SK-N-SH (cell line): ENCODE data around the gene WDR87. TPM values are rescaled to one million over a fixed set of nuclear protein-coding genes. Genes with fewer than 3 reads are reported as not detected.

Source experiments
- CTCF ChIA-PET: fragments of 300-600, 350-600 bp; formaldehyde crosslinking; extraction: SDS; loops from one replicate; lab custom pipeline; 2021; lab: Yijun Ruan, JAX
- POLR2A ChIA-PET: fragments of 350-600 bp; sonication (Branson Sonifier 250); formaldehyde crosslinking; extraction: SDS; loops from one replicate; lab custom pipeline; 2020; ENCODE audit warnings: antibody characterized with exemption, inconsistent platforms; lab: Yijun Ruan, JAX
- DNase-seq: peaks from one replicate; pipeline ENCODE4 v3.0.0; 2012
- H2AFZ ChIP-seq: fragments of 200-600 bp; sonication (generic); 2 replicates; pipeline ENCODE4 v1.8.1; 2016; ENCODE audit warnings: antibody characterized with exemption, mild to moderate bottlenecking, low read depth
- H3F3A ChIP-seq: fragments of 200-600 bp; sonication (generic); replicated peaks from 2 replicates; pipeline ENCODE3; 2016; ENCODE audit warnings: antibody characterized with exemption, mild to moderate bottlenecking; ENCODE audit not compliant: insufficient read depth
- H3K27ac ChIP-seq, 2 experiments: fragments of 200-500 bp in 1 of 2; fragments of 200-600 bp in 1 of 2; sonication (Bioruptor generic) in 1 of 2; sonication (generic), shearing (Covaris generic) in 1 of 2; 2 replicates each; pipeline versions ENCODE4 v1.5.1 to v1.6.1; 2014 to 2016; ENCODE audit warnings: low read depth in 2 of 2, inconsistent platforms in 1 of 2, low read length in 1 of 2, mild to moderate bottlenecking in 1 of 2, mixed read lengths in 1 of 2
- H3K27me3 ChIP-seq: fragments of 200-600 bp; sonication (generic), shearing (Covaris generic); 2 replicates; pipeline ENCODE4 v1.6.1; 2016; ENCODE audit warnings: mixed run types; ENCODE audit not compliant: insufficient read depth
- H3K36me3 ChIP-seq, 2 experiments: fragments of 200-500 bp in 1 of 2; fragments of 200-600 bp in 1 of 2; sonication (Bioruptor generic) in 1 of 2; sonication (generic) in 1 of 2; replicated peaks in 1 of 2; 2 replicates each; pipeline versions ENCODE3 to v1.5.1; 2014 to 2016; ENCODE audit warnings: low read length in 1 of 2, mild to moderate bottlenecking in 1 of 2; ENCODE audit not compliant: insufficient read depth in 2 of 2, control insufficient read depth in 1 of 2
- H3K4me1 ChIP-seq, 2 experiments: fragments of 200-500 bp in 1 of 2; fragments of 200-600 bp in 1 of 2; sonication (Bioruptor generic) in 1 of 2; sonication (generic), shearing (Covaris generic) in 1 of 2; 2 replicates each; pipeline versions ENCODE4 v1.5.1 to v1.6.1; 2014 to 2016; ENCODE audit warnings: low read depth in 1 of 2, low read length in 1 of 2, mixed run types in 1 of 2; ENCODE audit not compliant: insufficient read depth in 2 of 2, control insufficient read depth in 1 of 2
- H3K4me2 ChIP-seq: fragments of 200-600 bp; sonication (generic), shearing (Covaris generic); 2 replicates; pipeline ENCODE4 v1.6.1; 2017; ENCODE audit warnings: mixed run types
- H3K4me3 ChIP-seq, 2 experiments: fragments of 200-500 bp in 1 of 2; fragments of 200-600 bp in 1 of 2; sonication (Bioruptor generic) in 1 of 2; sonication (generic), shearing (Covaris generic) in 1 of 2; 2 replicates each; pipeline versions ENCODE4 v1.5.1 to v1.8.1; 2014 to 2016; ENCODE audit warnings: low read depth in 2 of 2, inconsistent platforms in 1 of 2, low read length in 1 of 2, mild to moderate bottlenecking in 1 of 2, mixed read lengths in 1 of 2, moderate library complexity in 1 of 2
- H3K79me2 ChIP-seq: fragments of 200-600 bp; sonication (generic); 2 replicates; pipeline ENCODE4 v1.8.1; 2017; ENCODE audit warnings: mild to moderate bottlenecking; ENCODE audit not compliant: insufficient read depth
- H3K9ac ChIP-seq: fragments of 200-600 bp; sonication (generic); 2 replicates; pipeline ENCODE4 v1.6.1; 2017; ENCODE audit warnings: mixed run types
- H3K9me2 ChIP-seq: fragments of 200-600 bp; sonication (generic); 2 replicates; pipeline ENCODE4 v1.6.1; 2017; ENCODE audit warnings: mixed run types
- H3K9me3 ChIP-seq: fragments of 200-600 bp; sonication (generic); 2 replicates; pipeline ENCODE4 v1.6.1; 2017; ENCODE audit warnings: mixed run types, mild to moderate bottlenecking, moderate library complexity
- H4K20me1 ChIP-seq: fragments of 200-600 bp; sonication (generic); 2 replicates; pipeline ENCODE4 v1.6.1; 2017; ENCODE audit warnings: mild to moderate bottlenecking, mixed run types; ENCODE audit not compliant: insufficient read depth
- EZH2phosphoT487 ChIP-seq: fragments of 200-600 bp; sonication (generic); IDR thresholded peaks from 2 replicates; pipeline ENCODE4 v1.6.1; 2017; ENCODE audit warnings: low read depth, mixed run types, mild to moderate bottlenecking, antibody characterized with exemption, moderate library complexity, borderline replicate concordance
- FOSL2 ChIP-seq: IDR thresholded peaks from 2 replicates; pipeline ENCODE4 v1.4.0; 2012; ENCODE audit warnings: low read depth, mild to moderate bottlenecking, moderate library complexity, borderline replicate concordance
- FOXJ3 ChIP-seq: sonication (generic); formaldehyde crosslinking; IDR thresholded peaks from 2 replicates; pipeline ENCODE4 v1.5.1; 2020; ENCODE audit warnings: mild to moderate bottlenecking, missing genetic modification reagents
- FOXM1 ChIP-seq: IDR thresholded peaks from 2 replicates; pipeline ENCODE4 v1.4.0; 2012; ENCODE audit warnings: low read depth, mild to moderate bottlenecking
- GABPA ChIP-seq: IDR thresholded peaks from 2 replicates; pipeline ENCODE4 v1.4.0; 2012; ENCODE audit warnings: low read depth, mild to moderate bottlenecking
- GATA2 ChIP-seq: sonication (generic); formaldehyde crosslinking; IDR thresholded peaks from 2 replicates; pipeline ENCODE4 v1.5.0; 2020; ENCODE audit warnings: mild to moderate bottlenecking, missing genetic modification reagents
- IRF3 ChIP-seq: fragments of 150-350 bp; IDR thresholded peaks from 2 replicates; pipeline ENCODE4 v1.6.1; 2016; ENCODE audit warnings: mild to moderate bottlenecking, low read depth, low read length
- JUND ChIP-seq: IDR thresholded peaks from 2 replicates; pipeline ENCODE4 v1.4.0; 2012
- MAX ChIP-seq: IDR thresholded peaks from 2 replicates; pipeline ENCODE4 v1.4.0; 2012; ENCODE audit warnings: low read depth
- MEF2A ChIP-seq: IDR thresholded peaks from 2 replicates; pipeline ENCODE4 v1.4.0; 2012; ENCODE audit warnings: low read depth, borderline replicate concordance
- MXI1 ChIP-seq: IDR thresholded peaks from 2 replicates; pipeline ENCODE4 v1.6.1; 2012; ENCODE audit warnings: mild to moderate bottlenecking, low read depth, low read length, improper control_type of control experiment
- NFIC ChIP-seq: IDR thresholded peaks from 2 replicates; pipeline ENCODE4 v1.4.0; 2012; ENCODE audit warnings: borderline replicate concordance
- NRF1 ChIP-seq: IDR thresholded peaks from 2 replicates; pipeline ENCODE4 v1.6.1; 2012; ENCODE audit warnings: low read depth, mild to moderate bottlenecking, low read length
- RCOR1 ChIP-seq: fragments of 150-350 bp; IDR thresholded peaks from 2 replicates; pipeline ENCODE4 v1.6.1; 2017; ENCODE audit warnings: antibody characterized with exemption, low read length
- REST ChIP-seq: IDR thresholded peaks from 2 replicates; pipeline ENCODE4 v1.6.1; 2012; ENCODE audit warnings: mild to moderate bottlenecking, low read depth, low read length, moderate library complexity
- RFX5 ChIP-seq: IDR thresholded peaks from 2 replicates; pipeline ENCODE4 v1.6.1; 2012; ENCODE audit warnings: mild to moderate bottlenecking, improper control_type of control experiment, low read length
- RXRA ChIP-seq: IDR thresholded peaks from 2 replicates; pipeline ENCODE4 v1.4.0; 2012; ENCODE audit warnings: low read depth, mild to moderate bottlenecking, borderline replicate concordance
- SIN3A ChIP-seq: IDR thresholded peaks from 2 replicates; pipeline ENCODE4 v1.6.1; 2012; ENCODE audit warnings: low read depth, mild to moderate bottlenecking, low read length, moderate library complexity, borderline replicate concordance
- TAF1 ChIP-seq: IDR thresholded peaks from 2 replicates; pipeline ENCODE4 v1.6.1; 2012; ENCODE audit warnings: low read depth, mild to moderate bottlenecking, low read length, moderate library complexity, borderline replicate concordance
- TEAD4 ChIP-seq: IDR thresholded peaks from 2 replicates; pipeline ENCODE4 v1.4.0; 2012; ENCODE audit warnings: mild to moderate bottlenecking, borderline replicate concordance; ENCODE audit not compliant: insufficient read depth
- YY1 ChIP-seq: IDR thresholded peaks from 2 replicates; pipeline ENCODE4 v1.4.0; 2012; ENCODE audit warnings: low read depth, mild to moderate bottlenecking
- WGBS: methylation state at CpG from one replicate; pipeline ENCODE4 v1.1.6; 2017; ENCODE audit warnings: low lambda C conversion rate; 5-methylcytosine and 5-hydroxymethylcytosine counted together
- polyA plus RNA-seq, 3 experiments: library from polyadenylated mRNA; depleted of rRNA; stranded (reverse); fragments of >200 nt; gene quantifications; 2 replicates each; pipeline ENCODE4 v1.2.3, GENCODE V29; 2012
- TF ChIP-seq, protein P1 (sequence below): fragments of 150-350 bp; IDR thresholded peaks from 2 replicates; pipeline ENCODE4 v1.6.1; 2017; ENCODE audit warnings: antibody characterized with exemption, low read length, low read depth, borderline replicate concordance
- TF ChIP-seq, protein P2 (sequence below): fragments of 200-600 bp; sonication (generic); IDR thresholded peaks from 2 replicates; pipeline ENCODE4 v1.6.1; 2017; ENCODE audit warnings: antibody characterized with exemption, mild to moderate bottlenecking, moderate library complexity

The WDR87 gene
- polyA plus RNA-seq, 1 of the 3 experiments (the other 2 are of a cell fraction), result not detected

DNA sequence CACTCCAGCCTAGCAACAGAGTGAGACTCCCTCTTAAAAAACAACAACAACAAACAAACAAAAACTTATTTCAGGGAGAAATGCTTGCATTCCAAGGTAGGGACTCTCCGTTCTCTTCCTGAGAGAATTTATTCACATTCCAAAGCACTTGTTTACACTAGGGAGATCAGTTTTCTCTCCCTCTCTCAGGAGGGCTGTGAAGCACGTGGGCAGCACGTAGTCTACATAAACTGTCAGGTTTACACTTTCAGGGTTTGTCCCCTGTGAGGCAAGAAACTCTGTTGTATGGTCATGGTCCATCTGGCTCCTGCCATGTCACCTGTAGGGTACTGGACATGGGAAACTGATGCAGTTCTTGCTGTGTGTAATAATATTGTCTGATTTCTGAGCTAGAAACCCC lies 31.6 kb downstream of the WDR87 start:
- Histone ChIP-seq H3K27ac (no peak overlapping the region), H3F3A (no peaks in the 10 kb centered on the region)
- POLR2A ChIA-PET, result no interaction called here

DNA sequence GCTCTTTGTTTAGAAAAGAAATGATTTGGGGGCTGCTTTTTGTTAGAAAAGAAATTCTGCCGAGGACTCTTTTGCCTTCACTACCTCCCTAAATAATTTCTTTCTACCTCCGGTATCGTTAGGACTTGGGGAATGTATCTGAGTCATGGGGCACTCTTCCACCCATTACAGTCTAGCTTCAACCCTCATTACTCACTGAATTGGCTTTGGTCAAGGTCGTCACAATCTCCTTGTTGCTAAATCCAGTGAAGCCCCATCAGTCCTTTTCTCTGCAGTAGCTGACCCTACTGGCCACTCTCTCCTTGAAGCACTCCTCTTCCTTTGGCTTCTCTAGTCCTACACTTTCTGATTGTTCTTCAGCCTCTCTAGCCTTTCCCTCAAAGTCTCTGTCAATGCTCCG lies 34.0 kb downstream of the WDR87 start:
- H3K9ac ChIP-seq, result no peak overlapping the region
- ChIA-PET POLR2A (no interaction called here), CTCF (interaction anchor here (1.7 kb wide), 1 partner anchor 31 kb away, joined by 4 read pairs; no protein-coding TSS in a partner anchor)
- no peaks in the 10 kb centered on the region; the same call in 1 of the 2 replicates for H3K9me3 ChIP-seq
- H3K27ac ChIP-seq, result no peak overlapping the region
- H3K4me2 ChIP-seq, result no peak overlapping the region
- no peak overlapping the region for H2AFZ ChIP-seq
- H3K27me3 ChIP-seq, result no peaks in the 10 kb centered on the region
- no peaks in the 10 kb centered on the region for H3K9me2 ChIP-seq
- no peaks in the 10 kb centered on the region for H4K20me1 ChIP-seq
- H3K36me3 ChIP-seq, result no peaks in the 10 kb centered on the region
- no peaks in the 10 kb centered on the region for H3K4me1 ChIP-seq
- no peak overlapping the region for H3K4me3 ChIP-seq
- H3K79me2 ChIP-seq, result no peaks in the 10 kb centered on the region
- H3F3A ChIP-seq, result no peaks in the 10 kb centered on the region
- DNase-seq, result no peak
- 11% methylated on average over 5 of the region's 5 CpGs for WGBS
- TF ChIP-seq FOSL2, result no peak
- no peak for TF ChIP-seq FOXJ3
- TF ChIP-seq SIN3A, result no peak
- TF ChIP-seq REST, result no peak
- no peak for TF ChIP-seq IRF3
- no peak for TF ChIP-seq TAF1
- no peak for TF ChIP-seq RCOR1
- TF ChIP-seq MAX, result no peak
- no peak for TF ChIP-seq YY1
- no peak for TF ChIP-seq MXI1
- no peak for TF ChIP-seq NRF1

More for the DNA sequence above, 31.6 kb downstream of the WDR87 start:
- H4K20me1 ChIP-seq, result no peaks in the 10 kb centered on the region
- H3K9ac ChIP-seq, result no peak overlapping the region
- H3K9me2 ChIP-seq, result no peaks in the 10 kb centered on the region
- H3K9me3 ChIP-seq, result no peaks in the 10 kb centered on the region; the same call in 1 of the 2 replicates
- TF ChIP-seq, protein P1, sequence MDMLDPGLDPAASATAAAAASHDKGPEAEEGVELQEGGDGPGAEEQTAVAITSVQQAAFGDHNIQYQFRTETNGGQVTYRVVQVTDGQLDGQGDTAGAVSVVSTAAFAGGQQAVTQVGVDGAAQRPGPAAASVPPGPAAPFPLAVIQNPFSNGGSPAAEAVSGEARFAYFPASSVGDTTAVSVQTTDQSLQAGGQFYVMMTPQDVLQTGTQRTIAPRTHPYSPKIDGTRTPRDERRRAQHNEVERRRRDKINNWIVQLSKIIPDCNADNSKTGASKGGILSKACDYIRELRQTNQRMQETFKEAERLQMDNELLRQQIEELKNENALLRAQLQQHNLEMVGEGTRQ, result no peak
- TF ChIP-seq EZH2phosphoT487 (no peak), NRF1 (no peak), NFIC (no peak), GATA2 (no peak), FOSL2 (no peak), MEF2A (no peak), TEAD4 (no peak), YY1 (no peak), GABPA (no peak), JUND (no peak), MXI1 (no peak), FOXM1 (no peak), TAF1 (no peak), RCOR1 (no peak), RXRA (no peak), RFX5 (no peak)
- TF ChIP-seq, protein P2, sequence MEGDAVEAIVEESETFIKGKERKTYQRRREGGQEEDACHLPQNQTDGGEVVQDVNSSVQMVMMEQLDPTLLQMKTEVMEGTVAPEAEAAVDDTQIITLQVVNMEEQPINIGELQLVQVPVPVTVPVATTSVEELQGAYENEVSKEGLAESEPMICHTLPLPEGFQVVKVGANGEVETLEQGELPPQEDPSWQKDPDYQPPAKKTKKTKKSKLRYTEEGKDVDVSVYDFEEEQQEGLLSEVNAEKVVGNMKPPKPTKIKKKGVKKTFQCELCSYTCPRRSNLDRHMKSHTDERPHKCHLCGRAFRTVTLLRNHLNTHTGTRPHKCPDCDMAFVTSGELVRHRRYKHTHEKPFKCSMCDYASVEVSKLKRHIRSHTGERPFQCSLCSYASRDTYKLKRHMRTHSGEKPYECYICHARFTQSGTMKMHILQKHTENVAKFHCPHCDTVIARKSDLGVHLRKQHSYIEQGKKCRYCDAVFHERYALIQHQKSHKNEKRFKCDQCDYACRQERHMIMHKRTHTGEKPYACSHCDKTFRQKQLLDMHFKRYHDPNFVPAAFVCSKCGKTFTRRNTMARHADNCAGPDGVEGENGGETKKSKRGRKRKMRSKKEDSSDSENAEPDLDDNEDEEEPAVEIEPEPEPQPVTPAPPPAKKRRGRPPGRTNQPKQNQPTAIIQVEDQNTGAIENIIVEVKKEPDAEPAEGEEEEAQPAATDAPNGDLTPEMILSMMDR, result no peak
- TF ChIP-seq, all 33 proteins: peak for 0
- 14% methylated on average over 3 of the region's 3 CpGs for WGBS
- CTCF ChIA-PET, result no interaction called here
- DNase-seq, result no peak
- no peaks in the 10 kb centered on the region for H3K36me3 ChIP-seq
- H3K4me1 ChIP-seq, result no peaks in the 10 kb centered on the region
- H3K4me2 ChIP-seq, result no peak overlapping the region
- H3K79me2 ChIP-seq, result no peaks in the 10 kb centered on the region
- H2AFZ ChIP-seq, result no peak overlapping the region
- no peaks in the 10 kb centered on the region for H3K27me3 ChIP-seq
- no peak overlapping the region for H3K4me3 ChIP-seq
